GM21360 (cell line): Measurements from ENCODE around the gene CALHM1.
"Not testable (repeated sequence)": the region's sequence is repeated elsewhere in the genome, so short reads cannot be mapped to it uniquely, and the experiment has no call there.

Source experiments
- ATAC-seq: cut with Tn5 transposase; IDR thresholded peaks from one replicate; pipeline ENCODE4 v1.9.1; 2021; ENCODE audit warnings: mild to moderate bottlenecking, moderate library complexity; ENCODE audit not compliant: unreplicated experiment

CALHM1 gene

DNA sequence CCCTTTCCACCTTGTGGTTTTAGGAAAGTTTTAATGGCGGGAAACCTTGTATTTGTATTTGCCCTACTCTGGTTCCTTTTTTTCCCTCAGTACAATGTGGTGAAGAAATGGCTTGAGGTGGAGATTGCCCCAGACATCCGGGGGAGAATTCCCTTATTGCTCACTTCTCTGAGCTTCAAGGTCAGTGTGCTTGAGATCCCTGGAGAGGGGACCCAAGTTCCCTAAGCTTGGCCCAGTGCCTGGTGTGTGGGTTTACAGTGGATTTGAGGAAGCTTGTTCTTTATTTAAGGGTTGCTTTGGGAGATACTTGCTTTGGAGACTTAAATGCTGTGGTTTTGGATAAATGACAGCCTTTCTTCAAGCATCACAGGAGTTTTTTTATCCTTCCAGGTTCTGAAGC is 24.8 kb downstream of the CALHM1 start:
- ATAC-seq, result no peak

DNA sequence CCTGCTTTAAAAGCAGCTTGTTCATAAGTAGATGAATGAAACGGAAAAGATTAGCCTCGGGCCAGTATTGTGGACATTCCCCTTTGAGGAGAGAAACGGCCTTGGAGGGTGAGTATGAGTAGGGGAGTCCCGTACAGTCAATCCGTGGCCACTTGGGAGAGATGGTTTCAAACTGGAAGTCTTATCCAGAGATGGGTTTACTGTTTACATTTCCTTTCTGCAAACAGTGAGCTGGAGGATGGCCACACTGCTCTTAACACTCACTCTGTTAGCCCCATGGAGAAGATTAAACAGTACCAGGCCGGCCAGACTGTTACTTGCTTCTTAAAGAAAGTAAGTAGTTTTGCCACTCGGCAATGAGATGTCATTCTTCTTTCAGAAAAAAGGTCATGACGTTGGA is 26.8 kb downstream of the CALHM1 start:
- no peak for ATAC-seq

DNA sequence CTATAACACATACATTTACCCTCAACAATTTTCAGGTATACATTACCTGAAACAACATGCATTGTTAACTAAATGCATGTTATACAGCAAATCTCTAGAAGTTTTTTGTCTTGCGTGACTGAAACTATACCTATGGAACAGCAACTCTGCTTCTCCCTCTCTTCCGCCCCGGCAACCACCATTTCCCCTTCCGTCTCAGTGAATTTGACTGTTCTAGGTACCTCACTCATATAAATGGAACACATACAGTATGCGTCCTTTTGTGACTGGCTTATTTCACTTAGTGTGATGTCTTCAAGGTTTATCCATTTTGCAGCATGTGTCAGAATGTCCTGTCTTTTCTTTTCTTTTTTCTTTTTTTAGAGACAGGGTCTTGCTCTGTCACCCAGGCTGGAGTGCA is 29.1 kb downstream of the CALHM1 start:
- no peak for ATAC-seq

DNA sequence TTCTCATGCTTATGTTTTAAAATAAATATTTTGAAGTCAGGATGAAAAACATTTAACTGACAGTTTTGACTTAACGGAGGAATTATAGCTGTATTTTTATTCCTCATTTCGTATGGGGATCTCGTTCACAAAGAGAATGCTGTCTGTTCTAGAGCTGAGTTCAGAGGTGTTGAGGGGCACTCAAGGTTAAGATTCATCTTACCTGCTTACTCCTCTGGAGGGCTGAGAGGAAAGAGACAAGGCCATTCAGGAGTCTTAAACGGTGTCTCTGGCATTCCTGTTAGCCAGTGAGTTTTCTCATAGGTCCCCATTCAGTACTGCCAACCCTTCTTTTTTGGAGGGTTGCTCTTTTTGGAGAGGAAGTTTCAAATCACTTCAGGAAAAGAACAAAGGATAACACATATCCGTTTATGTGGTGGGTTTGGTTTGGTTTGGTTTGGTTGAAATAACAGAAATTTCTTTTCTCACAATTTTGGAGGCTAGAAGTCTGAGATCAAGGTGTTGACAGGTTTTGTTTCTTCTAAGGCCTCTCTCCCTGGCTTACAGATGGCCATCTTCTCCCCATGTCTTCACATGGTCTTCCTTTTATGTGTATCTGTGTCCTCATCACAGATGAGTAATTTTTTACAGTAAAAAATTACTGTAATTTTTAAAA is 29.6 kb downstream of the CALHM1 start:
- ATAC-seq, result no peak

DNA sequence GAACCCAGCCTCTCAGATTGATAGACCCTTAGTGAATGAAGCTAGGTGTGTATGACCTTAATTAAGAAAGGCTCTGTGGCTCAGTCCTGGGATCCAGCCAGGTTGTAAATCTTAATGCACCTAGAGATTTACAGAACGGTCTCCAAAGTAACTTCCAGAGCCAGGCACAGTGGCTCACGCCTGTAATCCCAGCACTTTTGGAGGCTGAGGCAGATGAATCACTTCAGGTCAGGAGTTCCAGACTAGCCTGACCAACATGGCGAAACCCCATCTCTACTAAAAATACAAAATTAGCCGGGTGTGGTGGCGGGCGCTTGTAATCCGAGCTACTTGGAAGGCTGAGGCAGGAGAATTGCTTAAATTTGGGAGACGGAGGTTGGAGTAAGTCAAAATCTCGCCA is 30.8 kb downstream of the CALHM1 start:
- no peak for ATAC-seq

DNA sequence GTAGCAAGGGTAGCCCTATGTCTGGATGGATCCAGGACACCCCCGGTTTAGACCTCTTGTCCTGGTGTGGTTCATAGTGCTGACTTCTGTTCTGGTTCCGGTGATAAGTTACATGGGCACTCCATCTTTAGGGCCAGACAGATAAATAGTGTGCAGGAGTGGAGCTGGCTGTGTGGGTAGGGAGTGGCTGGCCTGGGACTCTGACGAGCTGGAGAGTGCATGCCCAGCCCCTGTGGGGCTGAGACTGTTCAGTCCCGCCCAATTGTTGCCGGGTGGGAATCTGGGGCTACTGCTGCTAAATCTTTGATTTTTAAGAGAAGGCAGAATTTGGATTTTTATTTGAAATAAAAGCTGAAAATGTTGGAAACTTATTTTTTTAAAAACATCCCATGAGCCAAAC is 35.0 kb downstream of the CALHM1 start:
- no peak for ATAC-seq

DNA sequence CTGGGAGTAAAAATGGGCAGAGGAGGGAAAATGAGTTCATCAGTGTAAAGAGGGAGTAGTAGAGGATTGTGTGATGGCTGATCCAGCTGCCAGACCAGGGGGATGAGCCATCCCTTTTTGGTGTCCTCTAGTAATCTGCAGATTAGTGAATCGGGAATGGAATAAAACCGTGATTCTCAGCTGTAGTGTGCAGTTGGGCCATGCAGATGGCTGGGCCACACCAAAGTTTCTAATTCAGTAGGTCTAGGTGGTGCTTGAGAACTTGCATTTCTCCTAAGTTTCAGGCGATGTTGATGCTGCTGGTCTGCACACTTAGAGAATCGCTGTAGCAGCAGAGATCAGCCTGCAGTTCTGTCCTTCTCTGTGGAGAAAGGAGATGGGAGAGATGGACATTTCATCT is 39.6 kb downstream of the CALHM1 start:
- no peak for ATAC-seq

DNA sequence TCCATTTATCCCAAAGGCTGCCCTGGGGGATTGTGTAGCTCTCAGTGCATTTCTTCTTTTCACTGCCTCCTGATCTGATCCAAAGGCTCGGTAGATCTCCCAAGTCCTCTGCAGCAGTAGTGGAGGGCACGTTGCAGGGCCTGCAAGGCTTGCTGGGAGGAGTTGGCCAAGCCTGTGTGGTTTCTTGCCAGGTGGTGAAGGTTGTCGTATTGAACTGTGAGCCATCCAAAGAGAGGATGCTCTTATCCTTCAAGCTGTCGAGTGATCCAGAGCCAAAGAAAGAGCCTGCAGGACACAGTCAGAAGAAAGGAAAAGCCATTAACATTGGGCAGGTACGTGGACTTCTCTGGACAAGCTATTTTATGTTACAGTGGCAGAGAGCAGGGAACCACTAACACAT is 41.1 kb downstream of the CALHM1 start:
- no peak for ATAC-seq

DNA sequence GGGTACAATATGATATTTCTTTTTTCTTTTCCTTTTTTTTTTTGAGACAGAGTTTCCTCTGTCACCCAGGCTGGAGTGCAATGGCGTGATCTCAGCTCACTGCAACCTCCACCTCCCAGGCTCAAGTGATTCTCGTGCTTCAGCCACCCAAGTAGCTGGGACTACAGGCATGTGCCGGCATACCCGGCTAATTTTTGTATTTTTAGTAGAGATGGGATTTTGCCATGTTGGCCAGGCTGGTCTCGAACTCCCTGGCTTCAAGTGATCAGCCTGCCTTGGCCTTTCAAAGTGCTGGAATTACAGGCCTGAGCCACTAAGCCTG is 41.6 kb downstream of the CALHM1 start:
- ATAC-seq, result not testable (repeated sequence)

DNA sequence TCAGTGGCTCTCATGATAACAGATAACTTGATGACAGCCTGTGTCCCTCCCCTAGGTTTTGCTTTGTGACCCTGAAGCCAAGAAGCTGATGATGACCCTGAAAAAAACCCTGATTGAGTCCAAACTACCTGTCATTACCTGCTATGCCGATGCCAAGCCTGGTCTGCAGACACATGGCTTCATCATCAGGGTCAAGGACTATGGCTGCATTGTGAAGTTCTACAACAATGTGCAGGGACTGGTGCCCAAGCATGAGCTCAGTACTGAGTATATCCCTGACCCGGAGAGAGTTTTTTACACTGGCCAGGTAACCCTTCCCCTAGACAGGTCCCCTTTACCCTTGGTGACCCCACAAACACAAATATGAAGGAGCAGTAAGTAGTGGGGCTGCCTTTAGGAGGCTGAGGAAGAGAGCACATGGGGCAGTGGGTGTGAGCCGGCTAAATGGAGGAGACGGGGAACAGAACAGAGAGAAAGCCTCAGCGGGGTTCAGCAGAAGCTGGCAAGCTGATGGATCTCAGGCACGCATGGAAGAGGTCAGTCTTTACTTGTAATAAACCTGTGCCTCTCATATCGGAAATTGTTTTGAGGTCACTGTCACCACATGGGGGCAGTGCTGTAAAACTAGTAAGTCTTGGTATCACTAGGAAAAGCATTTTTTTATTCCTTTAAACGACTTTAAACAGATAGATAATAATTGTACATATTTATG is 42.1 kb downstream of the CALHM1 start:
- ATAC-seq, result no peak

DNA sequence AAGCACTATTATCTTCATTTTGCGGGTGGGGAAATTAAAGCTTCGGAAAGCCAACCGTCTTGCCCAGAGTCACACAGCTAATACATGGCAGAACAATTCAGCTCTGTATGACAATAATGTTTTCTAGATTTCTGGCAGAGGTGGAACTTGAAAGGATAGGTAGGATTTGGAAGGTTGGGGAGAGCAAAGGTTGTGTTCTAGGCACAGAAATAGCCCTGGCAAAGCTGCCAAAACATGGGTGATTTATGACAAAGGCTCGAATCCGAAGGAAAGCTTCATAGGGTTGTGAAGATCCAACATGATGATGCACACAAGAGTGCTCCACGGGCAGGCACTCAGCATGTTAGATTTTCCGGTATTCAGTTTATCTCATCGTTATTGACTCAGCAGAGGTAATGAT is 43.1 kb downstream of the CALHM1 start:
- ATAC-seq, result no peak

DNA sequence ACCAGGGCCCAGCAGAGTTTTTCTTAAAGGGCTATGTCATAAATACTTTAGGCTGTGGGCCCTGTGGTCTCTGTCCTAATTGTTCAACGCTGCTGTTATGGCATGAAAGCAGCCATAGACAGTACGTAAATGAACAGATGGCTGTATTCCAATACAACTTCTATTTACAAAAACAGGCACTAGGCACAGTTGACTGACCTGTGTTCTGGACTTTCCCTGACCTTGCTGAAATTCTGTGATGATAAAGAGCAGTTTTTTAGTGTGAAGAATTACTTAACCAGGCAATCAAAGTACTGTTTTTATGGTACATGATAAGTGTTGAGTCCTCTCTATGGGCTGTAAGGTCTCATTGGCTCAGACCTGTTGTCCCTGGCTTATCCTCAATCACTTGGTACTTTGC is 45.1 kb downstream of the CALHM1 start:
- no peak for ATAC-seq
